ENCODE data around the gene EPB41L4B.

EPB41L4B gene

GRCh38 chr9:109276469-109277440 lies 44.1 kb downstream of the EPB41L4B start:
- no peak for TF ChIP-seq CTCF (IDR thresholded peaks at IDR 0.05)
- no peak overlapping the region for H3K4me3 ChIP-seq
- DNase-seq (ENCODE audit: low spot score) = no peak
- no peak overlapping the region for H3K27ac ChIP-seq

- Histone ChIP-seq H3K4me3 (no peak overlapping the region), H3K27ac (no peak overlapping the region)
- no peak for TF ChIP-seq CTCF (IDR thresholded peaks at IDR 0.05)
- DNase-seq (ENCODE audit: low spot score) = no peak
These were observed 45.8 kb downstream of the EPB41L4B start for GRCh38 chr9:109274884-109275730.

GRCh38 chr9:109273869-109274268 lies 47.0 kb downstream of the EPB41L4B start:
- Histone ChIP-seq H3K4me3 (no peak overlapping the region), H3K27ac (no peak overlapping the region)
- no peak for DNase-seq (ENCODE audit: low spot score)
- TF ChIP-seq CTCF (IDR thresholded peaks at IDR 0.05) = no peak

- no peak for DNase-seq (ENCODE audit: low spot score)
- no peak overlapping the region for H3K27ac ChIP-seq
- no peak overlapping the region for H3K4me3 ChIP-seq
- no peak for TF ChIP-seq CTCF (IDR thresholded peaks at IDR 0.05)
These were observed 48.1 kb downstream of the EPB41L4B start for GRCh38 chr9:109272745-109273144.

DNA sequence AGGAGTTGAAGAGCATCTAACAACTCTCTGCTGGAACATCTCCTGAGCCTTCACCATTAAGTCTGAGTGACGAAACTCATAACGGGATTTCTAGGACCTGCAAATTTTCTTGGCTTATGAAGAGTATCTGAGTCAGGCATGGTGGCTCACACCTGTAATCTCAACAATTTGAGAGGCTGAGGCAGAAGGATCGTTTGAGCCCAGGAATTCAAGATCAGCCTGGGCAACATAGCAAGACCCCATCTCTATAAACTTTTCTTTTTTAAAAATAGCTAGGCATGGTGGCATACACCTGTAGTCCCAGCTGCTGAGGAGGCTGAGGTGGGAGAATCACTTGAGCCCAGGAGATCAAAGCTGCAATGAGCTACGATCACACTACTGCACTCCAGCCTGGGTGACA lies 48.8 kb downstream of the EPB41L4B start:
- TF ChIP-seq CTCF (IDR thresholded peaks at IDR 0.05) = no peak
- Histone ChIP-seq H3K27ac (no peak overlapping the region), H3K4me3 (no peak overlapping the region)
- no peak for DNase-seq (ENCODE audit: low spot score)

DNA sequence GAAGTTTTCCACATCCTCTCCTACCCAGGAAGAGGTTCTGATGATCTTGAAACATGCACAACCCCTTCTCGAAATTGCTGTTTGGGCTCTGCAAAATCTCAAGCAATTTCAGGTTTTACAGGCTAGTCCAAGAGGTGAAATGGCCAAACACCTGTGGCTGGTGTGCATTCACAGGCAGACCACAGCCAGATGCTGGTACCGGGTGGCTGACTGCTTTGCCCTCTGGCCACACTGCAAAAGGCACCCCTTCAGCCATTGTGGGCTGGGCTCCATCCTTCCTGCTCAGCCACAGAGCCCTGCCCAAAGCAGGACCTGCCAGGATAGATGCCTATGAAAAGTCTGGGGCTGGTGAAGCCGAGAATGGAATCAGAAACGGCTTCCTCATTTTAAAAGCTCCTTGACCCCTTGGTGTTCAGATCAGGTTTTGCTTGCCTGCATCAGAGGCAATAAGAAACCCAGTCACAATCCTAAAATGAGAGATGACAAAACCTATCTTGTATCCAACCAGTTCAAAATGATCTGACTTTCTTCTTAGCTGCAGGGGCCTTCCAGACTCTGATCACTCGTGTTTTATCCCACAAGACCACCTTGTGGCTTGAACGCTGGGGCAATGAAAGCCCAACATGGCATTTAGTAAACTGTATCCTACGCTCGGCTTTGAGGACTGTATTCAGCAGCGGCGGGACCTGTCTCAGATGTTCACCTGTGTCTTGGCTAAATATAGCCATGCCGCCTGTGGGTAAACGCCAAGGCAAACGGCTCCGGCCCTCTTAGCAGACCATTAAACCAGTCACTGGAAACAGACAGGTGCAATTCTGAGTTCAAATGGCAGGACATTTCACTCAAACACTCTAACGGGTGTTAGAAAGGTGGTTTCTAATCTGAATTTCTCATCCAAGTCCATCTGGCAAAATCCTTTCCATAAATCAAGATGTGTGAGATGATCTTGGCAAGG lies 49.6 kb downstream of the EPB41L4B start:
- Histone ChIP-seq H3K27ac (no peak overlapping the region), H3K4me3 (no peak overlapping the region)
- no peak for DNase-seq (ENCODE audit: low spot score)
- TF ChIP-seq CTCF (IDR thresholded peaks at IDR 0.05) = no peak
